Bronchial epithelial cell (primary cell): ENCODE measurements around the gene ANP32A. TPM values are rescaled to one million over a fixed set of nuclear protein-coding genes. Genes with fewer than 3 reads are reported as not detected.

Experiments used
- DNase-seq: peaks from one replicate; pipeline ENCODE4 v3.0.0-alpha.2; 2010; ENCODE audit warnings: low read depth
- FAIRE-seq: peaks from 2 replicates; lab custom pipeline; 2011; peaks lifted over from hg19 to GRCh38; lab: Jason Lieb, UNC
- H3K27me3 ChIP-seq: 2 replicates; pipeline ENCODE4 v1.5.1; 2011; ENCODE audit warnings: low read length; ENCODE audit not compliant: control insufficient read depth, insufficient read depth
- H3K36me3 ChIP-seq: 2 replicates; pipeline ENCODE4 v1.5.1; 2011; ENCODE audit warnings: low read length; ENCODE audit not compliant: control insufficient read depth, insufficient read depth
- H3K4me3 ChIP-seq: 2 replicates; pipeline ENCODE4 v1.5.1; 2011; ENCODE audit warnings: mild to moderate bottlenecking, low read depth, low read length, control low read depth
- CTCF ChIP-seq: IDR thresholded peaks from 2 replicates; pipeline ENCODE4 v1.5.1; 2011; ENCODE audit warnings: mild to moderate bottlenecking, moderate library complexity, low read length, control low read depth, inconsistent platforms; ENCODE audit not compliant: insufficient read depth, severe bottlenecking
- total RNA-seq: library from RNA; depleted of rRNA; stranded (reverse); fragments of >200 nt; gene quantifications from 2 replicates; pipeline ENCODE4 v1.2.1, GENCODE V29; 2014

The ANP32A gene
- total RNA-seq, 1 donor from 2014 or later: 42.6 TPM

GRCh38 chr15:68851971-68852370 lies 31.3 kb upstream of the ANP32A start:
- FAIRE-seq (no peak), DNase-seq (no peak)
- Histone ChIP-seq H3K36me3 (no peaks in the 10 kb centered on the region), H3K27me3 (peaks cover 2% of the 10 kb centered on the region), H3K4me3 (no peak overlapping the region)
- no peak for TF ChIP-seq CTCF

- Histone ChIP-seq H3K27me3 (peaks cover 3% of the 10 kb centered on the region), H3K36me3 (no peaks in the 10 kb centered on the region), H3K4me3 (no peak overlapping the region)
- DNase-seq (no peak), FAIRE-seq (peak; percentile 50)
- no peak for TF ChIP-seq CTCF
Measured at GRCh38 chr15:68849497-68849896, 28.8 kb upstream of the ANP32A start.

GRCh38 chr15:68846851-68847439 lies 26.2 kb upstream of the ANP32A start:
- Histone ChIP-seq H3K4me3 (no peak overlapping the region), H3K36me3 (no peaks in the 10 kb centered on the region), H3K27me3 (peaks cover 13% of the 10 kb centered on the region)
- no peak for TF ChIP-seq CTCF
- DNase-seq: peak; percentile 23
- no peak for FAIRE-seq

GRCh38 chr15:68844856-68845550 lies 24.3 kb upstream of the ANP32A start:
- Histone ChIP-seq H3K36me3 (no peaks in the 10 kb centered on the region), H3K4me3 (no peak overlapping the region), H3K27me3 (peaks cover 15% of the 10 kb centered on the region)
- FAIRE-seq (no peak), DNase-seq (no peak)
- no peak for TF ChIP-seq CTCF

- peaks cover 13% of the 10 kb centered on the region for H3K27me3 ChIP-seq
- H3K4me3 ChIP-seq: peak overlapping the region; percentile 2
- H3K36me3 ChIP-seq: no peaks in the 10 kb centered on the region
- no peak for DNase-seq
- FAIRE-seq: no peak
- TF ChIP-seq CTCF: no peak
Measured at GRCh38 chr15:68843425-68844311, 23.0 kb upstream of the ANP32A start.
